SKM-1 treated with dmso at 0.1 percent for 144 hours (cell line): Measurements from ENCODE around the gene MEIS3.

Experiments
- DNase-seq: peaks from one replicate; lab custom pipeline; 2025; ENCODE audit not compliant: unreplicated experiment; lab: John Stamatoyannopoulos, UW

Gene MEIS3

GRCh38 chr19:47435883-47436417 lies 16.6 kb upstream of the MEIS3 start:
- DNase-seq: no peak

DNA sequence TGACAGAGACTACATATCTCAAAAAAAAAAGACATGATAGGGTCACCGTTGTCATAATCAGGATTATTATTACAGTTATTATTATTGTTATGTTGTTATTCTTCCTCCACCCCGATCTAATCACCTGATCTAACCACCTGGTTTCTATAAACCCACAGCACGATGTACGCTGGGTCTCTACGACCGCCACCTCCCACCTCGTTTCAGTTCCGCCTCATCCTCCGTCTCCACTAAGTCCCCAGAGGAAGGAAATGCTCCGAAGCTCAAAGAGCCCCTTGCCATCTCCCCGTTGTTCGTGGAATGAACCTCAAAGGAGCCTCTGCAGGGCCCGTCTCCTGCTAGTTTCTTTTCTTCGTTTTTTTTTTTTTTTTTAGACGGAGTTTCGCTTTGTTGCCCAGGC lies 15.9 kb upstream of the MEIS3 start:
- DNase-seq: no peak

- no peak for DNase-seq
These were observed 14.8 kb upstream of the MEIS3 start for GRCh38 chr19:47434088-47434487.

- DNase-seq: no peak
These were observed 13.8 kb upstream of the MEIS3 start for GRCh38 chr19:47433121-47433520.

GRCh38 chr19:47432499-47432898 lies 13.2 kb upstream of the MEIS3 start:
- DNase-seq: no peak

- DNase-seq: no peak
These were observed 12.8 kb upstream of the MEIS3 start for GRCh38 chr19:47432091-47432490.

DNA sequence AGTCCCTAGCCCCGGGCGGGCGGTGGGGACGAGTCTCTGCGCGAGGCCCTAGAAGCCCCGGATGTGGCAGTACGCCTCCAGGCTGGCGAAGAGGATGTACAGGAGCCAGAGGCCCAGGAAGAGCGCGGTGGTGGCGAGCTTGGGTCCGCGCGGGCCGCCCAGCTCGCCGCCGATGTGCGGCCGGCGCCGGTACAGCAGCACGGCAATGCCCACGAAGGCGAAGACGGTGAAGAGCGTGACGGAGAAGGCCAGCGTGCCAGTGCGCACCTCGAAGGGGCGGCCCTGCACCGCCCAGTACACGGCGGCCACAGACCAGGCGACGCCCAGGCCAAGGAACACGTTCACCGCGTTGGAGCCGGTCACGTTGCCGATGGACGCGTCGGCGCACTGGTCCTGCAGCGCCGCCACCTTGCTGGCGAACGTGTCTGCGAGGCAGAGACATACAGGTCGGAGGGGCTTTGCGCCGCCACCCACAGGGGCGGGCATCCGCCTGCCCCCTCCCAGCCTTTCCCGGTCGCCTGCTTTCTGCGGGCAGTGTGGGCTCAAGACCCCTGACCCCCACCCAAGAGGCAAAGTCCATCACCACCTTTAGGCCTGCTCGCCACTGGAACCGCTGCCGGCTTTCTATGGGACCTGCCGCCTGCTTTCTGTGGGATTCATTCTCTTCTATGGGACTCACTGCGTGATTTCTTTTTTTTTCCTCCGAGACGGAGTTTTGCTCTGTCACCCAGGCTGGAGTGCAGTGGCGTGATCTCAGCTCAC lies 10.9 kb upstream of the MEIS3 start:
- no peak for DNase-seq

DNA sequence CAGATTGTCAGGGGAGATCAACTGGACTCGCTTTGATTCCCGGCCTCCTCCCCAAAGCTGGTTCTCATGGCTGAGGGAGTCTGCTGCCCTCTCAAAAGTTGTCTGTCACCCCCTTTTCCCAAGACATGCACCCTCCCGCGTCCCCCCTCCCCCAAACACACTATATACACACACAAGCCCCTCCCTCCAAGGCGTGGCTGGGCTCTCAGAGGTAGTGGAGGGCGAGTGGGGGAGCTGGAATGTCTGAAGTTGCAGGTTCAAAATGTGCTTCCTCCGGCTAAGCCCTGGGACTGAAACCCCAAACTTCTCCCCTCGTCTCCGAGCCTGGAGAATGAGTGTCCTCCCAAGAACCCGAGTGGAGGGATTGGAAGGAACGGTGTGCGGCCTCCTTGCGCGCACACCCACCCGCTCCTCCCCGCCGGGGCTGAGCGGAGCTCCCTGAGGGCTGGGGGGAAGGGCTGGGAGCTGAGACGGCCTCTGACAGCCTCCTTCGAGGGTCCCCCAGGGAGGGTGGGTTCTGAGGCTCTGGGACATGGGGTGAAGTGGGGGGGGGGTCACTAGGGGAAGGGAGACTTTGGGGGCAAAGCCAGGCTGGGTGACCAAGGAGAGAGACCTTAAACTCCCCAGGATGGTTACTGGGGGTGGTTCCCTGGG lies 9.9 kb upstream of the MEIS3 start:
- DNase-seq: no peak

- no peak for DNase-seq
These were observed 9.0 kb upstream of the MEIS3 start for GRCh38 chr19:47428177-47428894.

GRCh38 chr19:47427241-47428176 lies 8.2 kb upstream of the MEIS3 start:
- no peak for DNase-seq

DNA sequence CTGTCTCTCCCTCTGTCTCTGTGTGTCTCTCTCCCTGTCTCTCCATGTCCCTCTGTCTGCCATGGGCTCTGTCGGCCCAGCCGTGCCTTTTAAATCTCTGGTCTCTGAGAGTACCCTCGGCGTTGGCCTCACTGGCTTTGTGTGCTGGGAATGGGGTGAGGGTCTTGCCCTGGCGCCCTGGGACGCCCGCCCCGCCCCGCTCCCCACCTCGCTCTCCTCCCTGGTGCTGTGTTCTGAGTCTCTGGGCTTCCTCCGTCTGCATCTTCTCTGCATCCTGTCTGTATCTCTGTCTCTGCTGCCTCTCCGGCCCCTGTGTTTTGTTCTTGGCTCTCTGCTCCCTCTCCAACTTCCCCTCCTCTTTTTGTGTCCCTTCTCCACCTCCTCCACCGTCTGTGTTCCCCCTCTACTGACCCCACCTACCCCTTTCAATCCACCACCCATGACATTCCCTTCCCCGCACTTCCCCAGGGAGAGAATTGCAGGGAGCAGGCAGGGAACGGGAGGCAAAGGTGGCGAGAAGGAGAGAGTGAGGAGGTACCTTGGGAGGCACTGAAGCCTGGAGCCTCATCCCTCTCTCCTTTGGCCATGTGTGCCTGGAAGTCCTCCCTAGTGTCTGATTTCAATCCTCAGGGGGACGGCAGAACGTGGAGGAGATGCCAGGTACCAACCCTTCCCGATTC lies 4.0 kb upstream of the MEIS3 start:
- no peak for DNase-seq

- DNase-seq: no peak
These were observed 3.3 kb upstream of the MEIS3 start for GRCh38 chr19:47422417-47423163.

GRCh38 chr19:47421844-47422395 lies 2.6 kb upstream of the MEIS3 start:
- no peak for DNase-seq

DNA sequence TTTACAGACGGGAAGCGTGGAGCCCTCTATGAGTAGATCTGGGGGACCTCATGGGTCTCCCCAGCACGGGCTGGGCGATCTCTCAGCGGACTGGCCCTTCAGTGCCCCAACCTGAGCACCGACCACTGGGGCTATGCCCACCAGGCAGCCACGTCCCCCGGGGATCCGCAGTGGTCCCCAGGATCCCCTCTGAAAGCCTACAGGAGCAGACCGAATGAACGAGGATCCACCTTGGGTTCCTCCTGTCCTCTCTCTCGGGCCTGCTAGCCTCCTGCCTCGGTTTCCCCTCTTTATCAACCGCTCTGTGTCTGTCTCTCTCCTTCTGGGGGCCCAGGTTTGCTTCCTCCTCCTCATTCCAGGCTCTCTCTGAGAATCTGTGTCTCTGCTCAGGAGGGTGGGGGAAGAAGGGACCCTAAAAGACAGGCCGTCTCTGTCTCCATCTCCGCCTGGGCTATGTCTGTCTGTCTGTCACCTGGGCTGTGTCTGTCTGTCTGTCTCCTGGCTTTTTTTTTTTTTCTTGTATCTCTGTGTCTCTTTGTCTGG lies 2.0 kb upstream of the MEIS3 start:
- no peak for DNase-seq

GRCh38 chr19:47419789-47420188 lies 462 bp upstream of the MEIS3 start:
- DNase-seq: no peak

- no peak for DNase-seq
These were observed 666 bp downstream of the MEIS3 start for GRCh38 chr19:47418692-47419029.

DNA sequence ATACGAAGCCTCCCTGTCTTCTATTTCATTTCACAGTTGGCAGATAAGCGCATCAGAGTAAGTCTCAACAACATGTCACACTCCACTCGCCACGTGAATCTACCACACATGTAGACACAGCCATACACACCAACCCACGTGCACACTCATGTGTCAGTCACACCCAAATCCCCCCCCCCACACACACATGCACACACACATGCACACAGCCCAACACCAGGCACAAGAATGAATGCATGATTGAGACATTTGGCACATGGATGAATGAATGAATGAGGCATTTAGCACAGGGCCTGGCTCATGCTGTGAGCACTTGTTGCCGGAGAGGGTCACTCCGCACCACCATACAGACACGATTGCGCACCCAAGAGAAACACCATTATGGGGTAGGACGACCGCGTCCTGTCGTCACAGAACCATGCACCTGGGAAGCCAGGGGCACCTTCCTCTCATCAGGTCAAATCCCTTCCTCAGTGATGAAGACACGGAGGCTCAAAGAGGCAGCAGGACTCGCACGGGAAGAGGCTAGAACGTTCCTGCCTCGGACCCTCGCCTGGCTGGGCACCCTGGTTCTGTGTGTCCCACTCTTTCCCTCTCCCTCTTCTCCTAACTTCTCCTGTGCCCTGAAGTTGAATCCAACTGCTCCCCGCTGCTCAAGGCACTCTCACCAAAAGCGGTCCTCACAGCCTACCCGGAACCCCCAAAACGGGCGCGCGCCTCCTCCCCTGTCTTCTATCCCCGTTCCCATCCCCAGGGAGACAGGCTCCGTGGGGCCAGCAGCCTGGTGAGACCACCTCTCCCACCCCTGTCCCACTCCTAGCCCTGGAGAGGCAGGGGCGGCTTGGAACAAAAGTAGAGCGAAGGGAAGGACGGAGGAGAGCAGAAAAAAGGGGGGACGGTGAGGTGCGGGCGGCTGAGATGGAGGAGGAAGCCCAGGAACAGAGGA lies 1.3 kb downstream of the MEIS3 start:
- no peak for DNase-seq
